Sigmoid colon (tissue), 4 donors: ENCODE data around the gene CRAT.
"Not testable (repeated sequence)": the region's sequence is repeated elsewhere in the genome, so short reads cannot be mapped to it uniquely, and the experiment has no call there.

Source experiments
- CTCF ChIP-seq, 4 experiments: fragments of 450-650 bp in 3 of 4; fragments of 200-600 bp in 1 of 4; IDR thresholded peaks; one replicate each; pipeline ENCODE4 v1.5.1; 2016 to 2019; ENCODE audit warnings: antibody characterized with exemption in 4 of 4, mild to moderate bottlenecking in 3 of 4, moderate library complexity in 2 of 4
- EP300 ChIP-seq, 4 donors: sonication (generic); formaldehyde crosslinking; IDR thresholded peaks; one replicate each; pipeline ENCODE4 v1.6.1; 2017; ENCODE audit warnings: antibody characterized with exemption in 4 of 4
- POLR2A ChIP-seq, 2 donors: fragments of 450-650 bp; IDR thresholded peaks; one replicate each; pipeline ENCODE4 v1.6.1; 2016; ENCODE audit warnings: antibody characterized with exemption in 2 of 2, mild to moderate bottlenecking in 2 of 2, moderate library complexity in 2 of 2

- not testable (repeated sequence) for TF ChIP-seq CTCF, EP300, POLR2A (IDR thresholded peaks at IDR 0.05)
These were observed 12.4 kb upstream of the CRAT start for GRCh38 chr9:129122976-129123375.
